HUES48 (cell line): ENCODE results near the gene OSBPL6.

Source experiments
- H3K27ac ChIP-seq: one replicate; pipeline ENCODE4 v1.7.0; 2013; ENCODE audit warnings: low read depth, low read length, inconsistent platforms
- H3K27me3 ChIP-seq: 2 replicates; pipeline ENCODE4 v1.6.1; 2013; ENCODE audit warnings: mild to moderate bottlenecking, low read length; ENCODE audit not compliant: control insufficient read depth, insufficient read depth
- H3K36me3 ChIP-seq: 2 replicates; pipeline ENCODE4 v1.6.1; 2013; ENCODE audit warnings: low read length; ENCODE audit not compliant: control insufficient read depth, insufficient read depth
- H3K4me1 ChIP-seq: 2 replicates; pipeline ENCODE4 v1.6.1; 2013; ENCODE audit warnings: mild to moderate bottlenecking, low read length; ENCODE audit not compliant: control insufficient read depth, insufficient read depth
- H3K4me3 ChIP-seq: 2 replicates; pipeline ENCODE4 v1.5.1; 2013; ENCODE audit warnings: mild to moderate bottlenecking, low read depth, low read length
- H3K9ac ChIP-seq: 2 replicates; pipeline ENCODE4 v1.6.1; 2013; ENCODE audit warnings: mild to moderate bottlenecking, low read depth, low read length, moderate library complexity
- H3K9me3 ChIP-seq: 2 replicates; pipeline ENCODE4 v1.6.1; 2013; ENCODE audit warnings: low read length; ENCODE audit not compliant: control insufficient read depth, insufficient read depth

Gene OSBPL6

GRCh38 chr2:178285287-178285615, 90.9 kb downstream of the OSBPL6 start:
- Histone ChIP-seq H3K9ac (no peak overlapping the region), H3K9me3 (no peaks in the 10 kb centered on the region), H3K27ac (no peak overlapping the region), H3K4me3 (no peak overlapping the region), H3K4me1 (peaks cover 8% of the 10 kb centered on the region), H3K27me3 (no peaks in the 10 kb centered on the region), H3K36me3 (no peaks in the 10 kb centered on the region)

GRCh38 chr2:178286636-178287035, 92.3 kb downstream of the OSBPL6 start:
- Histone ChIP-seq H3K27me3 (no peaks in the 10 kb centered on the region), H3K4me1 (peaks cover 8% of the 10 kb centered on the region), H3K27ac (no peak overlapping the region), H3K36me3 (no peaks in the 10 kb centered on the region), H3K9ac (no peak overlapping the region), H3K4me3 (no peak overlapping the region), H3K9me3 (no peaks in the 10 kb centered on the region)

- H3K9ac ChIP-seq, result no peak overlapping the region
- no peaks in the 10 kb centered on the region for H3K36me3 ChIP-seq
- no peak overlapping the region for H3K4me3 ChIP-seq
- no peaks in the 10 kb centered on the region for H3K4me1 ChIP-seq
- no peaks in the 10 kb centered on the region for H3K27me3 ChIP-seq
- H3K9me3 ChIP-seq, result no peaks in the 10 kb centered on the region
- H3K27ac ChIP-seq, result no peak overlapping the region
Measured at GRCh38 chr2:178287652-178288344, 93.5 kb downstream of the OSBPL6 start.

GRCh38 chr2:178291703-178292102, 97.4 kb downstream of the OSBPL6 start:
- no peaks in the 10 kb centered on the region for H3K36me3 ChIP-seq
- H3K4me1 ChIP-seq, result no peaks in the 10 kb centered on the region
- H3K27me3 ChIP-seq, result no peaks in the 10 kb centered on the region
- H3K27ac ChIP-seq, result no peak overlapping the region
- H3K9me3 ChIP-seq, result no peaks in the 10 kb centered on the region
- no peak overlapping the region for H3K4me3 ChIP-seq
- no peak overlapping the region for H3K9ac ChIP-seq

GRCh38 chr2:178292586-178292985, 98.3 kb downstream of the OSBPL6 start:
- Histone ChIP-seq H3K4me1 (no peaks in the 10 kb centered on the region), H3K36me3 (no peaks in the 10 kb centered on the region), H3K9ac (no peak overlapping the region), H3K9me3 (no peaks in the 10 kb centered on the region), H3K27me3 (no peaks in the 10 kb centered on the region), H3K27ac (no peak overlapping the region), H3K4me3 (no peak overlapping the region)

- no peaks in the 10 kb centered on the region for H3K36me3 ChIP-seq
- no peaks in the 10 kb centered on the region for H3K27me3 ChIP-seq
- no peaks in the 10 kb centered on the region for H3K4me1 ChIP-seq
- H3K9me3 ChIP-seq, result no peaks in the 10 kb centered on the region
- H3K9ac ChIP-seq, result no peak overlapping the region
- H3K4me3 ChIP-seq, result no peak overlapping the region
- H3K27ac ChIP-seq, result no peak overlapping the region
Measured at GRCh38 chr2:178295115-178295514, 100.8 kb downstream of the OSBPL6 start.

- Histone ChIP-seq H3K9ac (no peak overlapping the region), H3K36me3 (no peaks in the 10 kb centered on the region)
Measured at GRCh38 chr2:178295906-178296305, 101.6 kb downstream of the OSBPL6 start.

GRCh38 chr2:178296394-178297090, 102.2 kb downstream of the OSBPL6 start:
- no peaks in the 10 kb centered on the region for H3K9me3 ChIP-seq
- H3K4me3 ChIP-seq, result no peak overlapping the region
- no peaks in the 10 kb centered on the region for H3K27me3 ChIP-seq
- no peaks in the 10 kb centered on the region for H3K36me3 ChIP-seq
- no peak overlapping the region for H3K27ac ChIP-seq
- no peak overlapping the region for H3K9ac ChIP-seq
- H3K4me1 ChIP-seq, result no peaks in the 10 kb centered on the region

More at GRCh38 chr2:178295906-178296305, 101.6 kb downstream of the OSBPL6 start:
- H3K4me1 ChIP-seq, result no peaks in the 10 kb centered on the region
- H3K9me3 ChIP-seq, result no peaks in the 10 kb centered on the region
- H3K27me3 ChIP-seq, result no peaks in the 10 kb centered on the region
- no peak overlapping the region for H3K27ac ChIP-seq
- H3K4me3 ChIP-seq, result no peak overlapping the region

GRCh38 chr2:178297091-178297411, 102.7 kb downstream of the OSBPL6 start:
- H3K36me3 ChIP-seq, result no peaks in the 10 kb centered on the region
- no peak overlapping the region for H3K4me3 ChIP-seq
- H3K9me3 ChIP-seq, result no peaks in the 10 kb centered on the region
- H3K27me3 ChIP-seq, result no peaks in the 10 kb centered on the region
- H3K27ac ChIP-seq, result no peak overlapping the region
- H3K4me1 ChIP-seq, result no peaks in the 10 kb centered on the region
- no peak overlapping the region for H3K9ac ChIP-seq

GRCh38 chr2:178298785-178299212, 104.5 kb downstream of the OSBPL6 start:
- Histone ChIP-seq H3K27ac (no peak overlapping the region), H3K9me3 (no peaks in the 10 kb centered on the region), H3K27me3 (no peaks in the 10 kb centered on the region), H3K9ac (no peak overlapping the region), H3K4me3 (no peak overlapping the region), H3K4me1 (no peaks in the 10 kb centered on the region), H3K36me3 (no peaks in the 10 kb centered on the region)

- no peaks in the 10 kb centered on the region for H3K4me1 ChIP-seq
- no peak overlapping the region for H3K9ac ChIP-seq
- no peaks in the 10 kb centered on the region for H3K9me3 ChIP-seq
- no peaks in the 10 kb centered on the region for H3K36me3 ChIP-seq
- H3K4me3 ChIP-seq, result no peak overlapping the region
- no peaks in the 10 kb centered on the region for H3K27me3 ChIP-seq
- no peak overlapping the region for H3K27ac ChIP-seq
Measured at GRCh38 chr2:178301649-178302238, 107.4 kb downstream of the OSBPL6 start.
